CD14-positive monocyte (primary cell): ENCODE data around the gene NDUFAF2. TPM values are rescaled to one million over a fixed set of nuclear protein-coding genes. Genes with fewer than 3 reads are reported as not detected.
A peak's percentile ranks its signal among the peaks of the same experiment; 100 is the strongest.

Source experiments
- DNase-seq, 3 donors: peaks; one replicate each; pipeline ENCODE4 v3.0.0-alpha.2; 2011 to 2022
- H2AFZ ChIP-seq: 2 replicates; pipeline ENCODE4 v1.6.0; 2012; ENCODE audit warnings: mild to moderate bottlenecking, low read depth, low read length, inconsistent platforms; ENCODE audit not compliant: insufficient read depth, poor library complexity, severe bottlenecking
- H3K27ac ChIP-seq, 2 donors: 1 replicate in 1 of 2; 2 replicates in 1 of 2; pipeline ENCODE4 v1.5.1; 2012 to 2013; ENCODE audit warnings: low read length in 2 of 2, control low read depth in 1 of 2, inconsistent platforms in 1 of 2, low read depth in 1 of 2, mild to moderate bottlenecking in 1 of 2
- H3K27me3 ChIP-seq, 2 donors: one replicate each; pipeline versions ENCODE4 v1.6.0 to v1.6.1; 2011 to 2013; ENCODE audit warnings: low read length in 2 of 2; ENCODE audit not compliant: control insufficient read depth in 2 of 2, insufficient read depth in 2 of 2
- H3K36me3 ChIP-seq, 2 donors: replicated peaks in 1 of 2; 1 replicate in 1 of 2; 2 replicates in 1 of 2; pipeline versions ENCODE4 v1.5.1 to v1.6.1; 2012 to 2013; ENCODE audit warnings: low read length in 2 of 2, control low read depth in 1 of 2, inconsistent platforms in 1 of 2, mild to moderate bottlenecking in 1 of 2; ENCODE audit not compliant: insufficient read depth in 2 of 2, control insufficient read depth in 1 of 2
- H3K4me1 ChIP-seq, 2 donors: 1 replicate in 1 of 2; 2 replicates in 1 of 2; pipeline versions ENCODE4 v1.5.1 to v1.6.1; 2012 to 2013; ENCODE audit warnings: low read length in 2 of 2, control low read depth in 1 of 2, inconsistent platforms in 1 of 2, mild to moderate bottlenecking in 1 of 2, moderate library complexity in 1 of 2; ENCODE audit not compliant: insufficient read depth in 2 of 2, control insufficient read depth in 1 of 2
- H3K4me2 ChIP-seq: replicated peaks from 2 replicates; pipeline ENCODE3; 2012; ENCODE audit warnings: low read length, moderate library complexity, mild to moderate bottlenecking; ENCODE audit not compliant: poor library complexity, severe bottlenecking; ENCODE audit errors: extremely low read depth
- H3K4me3 ChIP-seq, 3 experiments: fragments of 200-600 bp in 1 of 3; sonication (generic) in 1 of 3; replicated peaks in 1 of 3; 1 replicate in 2 of 3; 2 replicates in 1 of 3; pipeline ENCODE4 v1.5.1; 2011 to 2013; ENCODE audit warnings: low read length in 3 of 3, mild to moderate bottlenecking in 3 of 3, control low read depth in 2 of 3, low read depth in 2 of 3, inconsistent platforms in 1 of 3, moderate library complexity in 1 of 3
- H3K79me2 ChIP-seq: 2 replicates; pipeline ENCODE4 v1.6.0; 2012; ENCODE audit warnings: mild to moderate bottlenecking, control low read depth, inconsistent platforms, low read length, moderate library complexity; ENCODE audit not compliant: insufficient read depth
- H3K9ac ChIP-seq: 2 replicates; pipeline ENCODE4 v1.6.0; 2017; ENCODE audit warnings: low read length, mild to moderate bottlenecking; ENCODE audit not compliant: insufficient read depth, poor library complexity, severe bottlenecking
- H3K9me3 ChIP-seq, 2 donors: replicated peaks in 1 of 2; 1 replicate in 1 of 2; 2 replicates in 1 of 2; pipeline versions ENCODE4 v1.5.1 to v1.6.1; 2012 to 2013; ENCODE audit warnings: low read length in 2 of 2, control low read depth in 1 of 2; ENCODE audit not compliant: control insufficient read depth in 1 of 2, insufficient read depth in 1 of 2
- H4K20me1 ChIP-seq: 2 replicates; pipeline ENCODE4 v1.6.0; 2012; ENCODE audit warnings: mild to moderate bottlenecking, low read length, control low read depth, moderate library complexity; ENCODE audit not compliant: insufficient read depth
- H3K27ac Mint-ChIP-seq, 7 donors: one replicate each; pipeline ENCODE4 v1.8.0; 2020; ENCODE audit warnings: mild to moderate bottlenecking in 7 of 7, mixed read lengths in 7 of 7, moderate library complexity in 6 of 7, inconsistent platforms in 2 of 7
- H3K27me3 Mint-ChIP-seq, 3 donors: one replicate each; pipeline ENCODE4 v1.8.0; 2021 to 2022; ENCODE audit warnings: low read depth in 3 of 3, mild to moderate bottlenecking in 3 of 3, mixed read lengths in 3 of 3, moderate library complexity in 3 of 3, inconsistent platforms in 1 of 3
- H3K36me3 Mint-ChIP-seq, 2 donors: one replicate each; pipeline ENCODE4 v1.8.0; 2020; ENCODE audit warnings: mixed read lengths in 2 of 2, inconsistent platforms in 1 of 2, mild to moderate bottlenecking in 1 of 2
- H3K4me1 Mint-ChIP-seq: one replicate; pipeline ENCODE4 v1.8.0; 2020; ENCODE audit warnings: mild to moderate bottlenecking, mixed read lengths
- H3K4me3 Mint-ChIP-seq, 2 donors: one replicate each; pipeline ENCODE4 v1.8.0; 2020; ENCODE audit warnings: mild to moderate bottlenecking in 2 of 2, mixed read lengths in 2 of 2, moderate library complexity in 1 of 2
- H3K9me3 Mint-ChIP-seq, 7 donors: one replicate each; pipeline ENCODE4 v1.8.0; 2020 to 2022; ENCODE audit warnings: mixed read lengths in 7 of 7, mild to moderate bottlenecking in 6 of 7, moderate library complexity in 6 of 7, inconsistent platforms in 2 of 7
- whole genome bisulfite sequencing: methylation state at CpG from one replicate; pipeline ENCODE4 v1.1.5; 2013; ENCODE audit warnings: missing lambda C conversion rate; ENCODE audit not compliant: insufficient coverage; 5-methylcytosine and 5-hydroxymethylcytosine counted together
- intact Hi-C, 2 donors: fragments of 100-400 bp; cut with micrococcal nuclease; formaldehyde crosslinking; loops; one replicate each; pipeline versions ENCODE4 v1.15.0 to v1.15.1; 2023
- polyA plus RNA-seq, 3 donors: library from polyadenylated mRNA; depleted of rRNA in 1 of 3; unstranded in 2 of 3; stranded (reverse) in 1 of 3; fragments of 300-500 nt in 2 of 3; fragments of >200 nt in 1 of 3; fragmentation: Illumina TruSeq in 2 of 3; gene quantifications; 1 replicate in 2 of 3; 2 replicates in 1 of 3; pipeline ENCODE4 v1.2.3, GENCODE V29; 2012 to 2021
- TF ChIP-seq, protein P1 (sequence below): fragments of 200-600 bp; IDR thresholded peaks from one replicate; pipeline ENCODE4 v1.8.0; 2022; ENCODE audit warnings: antibody characterized with exemption, mild to moderate bottlenecking

The NDUFAF2 gene
- polyA plus RNA-seq, 3 donors, result 5.9 to 29.5 (median 25.0) TPM

DNA sequence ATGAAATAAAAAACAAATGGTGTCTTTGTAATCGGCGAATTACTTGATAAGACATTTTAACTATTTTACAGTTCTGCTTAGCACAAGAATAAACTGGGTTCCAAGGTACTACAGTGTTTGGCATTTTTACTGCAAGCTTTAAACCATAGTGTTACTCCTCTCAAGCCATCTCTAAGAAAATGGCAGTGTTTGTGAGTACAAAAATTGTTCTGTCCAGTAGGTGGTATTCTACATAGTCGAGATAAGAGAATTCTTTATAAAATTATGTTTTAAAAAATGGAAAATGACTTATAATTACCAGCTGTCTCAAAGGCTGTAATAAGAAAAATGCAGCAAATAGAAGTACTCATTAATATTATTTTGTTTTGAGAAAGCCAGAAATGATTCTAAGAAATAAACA, 214.1 kb downstream of the NDUFAF2 start:
- Histone ChIP-seq H3K4me3 (no peak overlapping the region), H3K27ac (no peak overlapping the region), H3K27me3 (no peaks in the 10 kb centered on the region), H4K20me1 (no peaks in the 10 kb centered on the region), H2AFZ (no peak overlapping the region), H3K9ac (no peak overlapping the region), H3K9me3 (no peaks in the 10 kb centered on the region), H3K4me1 (peaks cover 27 to 43% of the 10 kb centered on the region in 2 donors), H3K79me2 (peaks cover 65% of the 10 kb centered on the region), H3K36me3 (peaks cover 2 to 17% of the 10 kb centered on the region in 2 donors), H3K4me2 (no peak overlapping the region)
- peaks cover 0 to 10% (median 3%) of the 10 kb centered on the region in 7 donors for H3K9me3 Mint-ChIP-seq
- no peak overlapping the region for H3K4me3 Mint-ChIP-seq
- intact Hi-C loops, result no loop called here
- H3K4me1 Mint-ChIP-seq, result peaks cover 49% of the 10 kb centered on the region
- peak overlapping the region in 1 of 7 donors; percentile 54 for H3K27ac Mint-ChIP-seq
- TF ChIP-seq, protein P1, sequence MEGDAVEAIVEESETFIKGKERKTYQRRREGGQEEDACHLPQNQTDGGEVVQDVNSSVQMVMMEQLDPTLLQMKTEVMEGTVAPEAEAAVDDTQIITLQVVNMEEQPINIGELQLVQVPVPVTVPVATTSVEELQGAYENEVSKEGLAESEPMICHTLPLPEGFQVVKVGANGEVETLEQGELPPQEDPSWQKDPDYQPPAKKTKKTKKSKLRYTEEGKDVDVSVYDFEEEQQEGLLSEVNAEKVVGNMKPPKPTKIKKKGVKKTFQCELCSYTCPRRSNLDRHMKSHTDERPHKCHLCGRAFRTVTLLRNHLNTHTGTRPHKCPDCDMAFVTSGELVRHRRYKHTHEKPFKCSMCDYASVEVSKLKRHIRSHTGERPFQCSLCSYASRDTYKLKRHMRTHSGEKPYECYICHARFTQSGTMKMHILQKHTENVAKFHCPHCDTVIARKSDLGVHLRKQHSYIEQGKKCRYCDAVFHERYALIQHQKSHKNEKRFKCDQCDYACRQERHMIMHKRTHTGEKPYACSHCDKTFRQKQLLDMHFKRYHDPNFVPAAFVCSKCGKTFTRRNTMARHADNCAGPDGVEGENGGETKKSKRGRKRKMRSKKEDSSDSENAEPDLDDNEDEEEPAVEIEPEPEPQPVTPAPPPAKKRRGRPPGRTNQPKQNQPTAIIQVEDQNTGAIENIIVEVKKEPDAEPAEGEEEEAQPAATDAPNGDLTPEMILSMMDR, result no peak
- peaks cover 0 to 2% (median 0%) of the 10 kb centered on the region in 3 donors for H3K27me3 Mint-ChIP-seq
- peaks cover 31 to 37% of the 10 kb centered on the region in 2 donors for H3K36me3 Mint-ChIP-seq
- no peak for DNase-seq
- WGBS, result no CpG with 5 or more reads among the region's 3 CpGs

DNA sequence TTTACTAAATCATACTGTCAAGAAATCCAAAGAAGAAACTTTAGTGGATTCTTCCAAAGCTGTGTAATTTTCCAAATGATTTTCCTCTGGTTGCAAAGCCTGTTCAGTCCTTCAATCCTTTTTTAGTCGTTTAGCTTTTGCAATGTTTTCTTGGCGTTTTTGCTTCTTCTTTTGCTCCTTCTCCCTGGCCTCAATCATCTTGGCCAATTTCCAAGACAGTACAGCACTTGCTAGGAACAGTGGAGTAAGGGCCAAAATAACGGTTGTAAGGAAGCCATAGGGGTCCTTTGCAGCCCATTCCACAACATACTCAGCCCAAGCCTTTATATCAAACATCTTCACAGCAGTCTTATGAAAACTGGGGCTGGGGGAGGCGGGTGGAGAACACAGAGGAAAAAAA, 214.8 kb downstream of the NDUFAF2 start:
- peak overlapping the region; percentile 90 for H3K4me2 ChIP-seq
- peak overlapping the region; percentile 47 to 87 (median 68) for H3K27ac Mint-ChIP-seq
- peaks cover 0 to 6% (median under 1%) of the 10 kb centered on the region in 7 donors for H3K9me3 Mint-ChIP-seq
- peaks cover 52% of the 10 kb centered on the region for H3K4me1 Mint-ChIP-seq
- no peaks in the 10 kb centered on the region for H3K9me3 ChIP-seq
- TF ChIP-seq, protein P1, result no peak
- no peak overlapping the region for H2AFZ ChIP-seq
- peak overlapping the region; percentile 37 to 71 for H3K4me3 Mint-ChIP-seq
- H3K79me2 ChIP-seq, result peaks cover 65% of the 10 kb centered on the region
- peaks cover 0 to 2% (median 0%) of the 10 kb centered on the region in 3 donors for H3K27me3 Mint-ChIP-seq
- H3K27ac ChIP-seq, result peak overlapping the region in 1 of 2 donors; percentile 34
- peaks cover 27 to 44% of the 10 kb centered on the region in 2 donors for H3K4me1 ChIP-seq
- peak; percentile 12 to 49 (median 21) for DNase-seq
- peaks cover 2 to 17% of the 10 kb centered on the region in 2 donors for H3K36me3 ChIP-seq
- peak overlapping the region in 1 of 3 experiments; percentile 96 for H3K4me3 ChIP-seq
- H3K27me3 ChIP-seq, result no peaks in the 10 kb centered on the region
- H4K20me1 ChIP-seq, result no peaks in the 10 kb centered on the region
- 0% methylated on average over 1 of the region's 4 CpGs for WGBS
- H3K36me3 Mint-ChIP-seq, result peaks cover 27 to 34% of the 10 kb centered on the region in 2 donors
- intact Hi-C loops, result loop anchor here (5.0 kb wide), 3 partner anchors 117 to 247 kb away; partner anchors contain the start of gene ZSWIM6 (in 1 of the 2)
- no peak overlapping the region for H3K9ac ChIP-seq
